ENCODE data around the gene TMEM242.

The TMEM242 gene

GRCh38 chr6:157300006-157300405 lies 23.3 kb downstream of the TMEM242 start:
- peaks cover 6% of the 10 kb centered on the region for H3K27me3 Mint-ChIP-seq (ENCODE audit: low read depth, poor library complexity)
- TF ChIP-seq CTCF (IDR thresholded peaks at IDR 0.05), result no peak
- no peaks in the 10 kb centered on the region for H3K4me1 Mint-ChIP-seq
- DNase-seq, result no peak
- no peak overlapping the region for H3K4me3 Mint-ChIP-seq
- H3K9me3 Mint-ChIP-seq, result no peaks in the 10 kb centered on the region
- H3K27ac Mint-ChIP-seq, result no peak overlapping the region
- H3K36me3 Mint-ChIP-seq (ENCODE audit: low read depth), result peaks cover 28% of the 10 kb centered on the region

GRCh38 chr6:157298216-157298724 lies 25.0 kb downstream of the TMEM242 start:
- Mint-ChIP-seq H3K27me3 (ENCODE audit: low read depth, poor library complexity) (peaks cover 6% of the 10 kb centered on the region), H3K4me1 (no peaks in the 10 kb centered on the region), H3K4me3 (no peak overlapping the region), H3K27ac (no peak overlapping the region), H3K9me3 (no peaks in the 10 kb centered on the region), H3K36me3 (ENCODE audit: low read depth) (peaks cover 36% of the 10 kb centered on the region)
- TF ChIP-seq CTCF (IDR thresholded peaks at IDR 0.05), result no peak
- no peak for DNase-seq

- Mint-ChIP-seq H3K4me1 (no peaks in the 10 kb centered on the region), H3K27ac (no peak overlapping the region), H3K4me3 (no peak overlapping the region), H3K27me3 (ENCODE audit: low read depth, poor library complexity) (peaks cover 3% of the 10 kb centered on the region), H3K9me3 (no peaks in the 10 kb centered on the region), H3K36me3 (ENCODE audit: low read depth) (peaks cover 36% of the 10 kb centered on the region)
- no peak for DNase-seq
- no peak for TF ChIP-seq CTCF (IDR thresholded peaks at IDR 0.05)
Measured at GRCh38 chr6:157294654-157295053, 28.7 kb downstream of the TMEM242 start.

- H3K27me3 Mint-ChIP-seq (ENCODE audit: low read depth, poor library complexity), result peaks cover 3% of the 10 kb centered on the region
- H3K27ac Mint-ChIP-seq, result no peak overlapping the region
- H3K36me3 Mint-ChIP-seq (ENCODE audit: low read depth), result peaks cover 30% of the 10 kb centered on the region
- no peaks in the 10 kb centered on the region for H3K9me3 Mint-ChIP-seq
- H3K4me1 Mint-ChIP-seq, result no peaks in the 10 kb centered on the region
- DNase-seq, result no peak
- no peak overlapping the region for H3K4me3 Mint-ChIP-seq
- no peak for TF ChIP-seq CTCF (IDR thresholded peaks at IDR 0.05)
Measured at GRCh38 chr6:157293780-157294179, 29.5 kb downstream of the TMEM242 start.

- TF ChIP-seq CTCF (IDR thresholded peaks at IDR 0.05), result no peak
- no peak overlapping the region for H3K27ac Mint-ChIP-seq
- DNase-seq, result no peak
- H3K4me3 Mint-ChIP-seq, result no peak overlapping the region
- H3K27me3 Mint-ChIP-seq (ENCODE audit: low read depth, poor library complexity), result peaks cover 3% of the 10 kb centered on the region
- H3K9me3 Mint-ChIP-seq, result no peaks in the 10 kb centered on the region
- peaks cover 11% of the 10 kb centered on the region for H3K4me1 Mint-ChIP-seq
- H3K36me3 Mint-ChIP-seq (ENCODE audit: low read depth), result peaks cover 30% of the 10 kb centered on the region
Measured at GRCh38 chr6:157292202-157292601, 31.1 kb downstream of the TMEM242 start.

GRCh38 chr6:157291356-157291755 lies 32.0 kb downstream of the TMEM242 start:
- H3K27ac Mint-ChIP-seq, result no peak overlapping the region
- DNase-seq, result no peak
- TF ChIP-seq CTCF (IDR thresholded peaks at IDR 0.05), result no peak
- H3K4me3 Mint-ChIP-seq, result no peak overlapping the region
- peaks cover 17% of the 10 kb centered on the region for H3K4me1 Mint-ChIP-seq
- H3K27me3 Mint-ChIP-seq (ENCODE audit: low read depth, poor library complexity), result peaks cover 3% of the 10 kb centered on the region
- H3K36me3 Mint-ChIP-seq (ENCODE audit: low read depth), result peaks cover 24% of the 10 kb centered on the region
- no peaks in the 10 kb centered on the region for H3K9me3 Mint-ChIP-seq
